Measurements from ENCODE around the gene PRH2. TPM values are rescaled to one million over a fixed set of nuclear protein-coding genes. Genes with fewer than 3 reads are reported as not detected.
A peak's percentile ranks its signal among the peaks of the same experiment; 100 is the strongest.

The PRH2 gene
- total and polyA plus RNA-seq, 4 donors: 4.0 TPM; not detected in 3

- intact Hi-C loops (cut with DNase I): no loop called here
- Histone ChIP-seq H3K36me3 (ENCODE audit: control insufficient read depth in 1 of 2, insufficient read depth in 2 of 2, low read length in 1 of 2) (no peaks in the 10 kb centered on the region), H3K4me3 (ENCODE audit: low read length in 2 of 2) (no peak overlapping the region), H3K9me3 (ENCODE audit: control insufficient read depth, low read length) (no peaks in the 10 kb centered on the region), H3K27me3 (ENCODE audit: control insufficient read depth in 1 of 2, insufficient read depth in 2 of 2, low read length in 1 of 2) (no peaks in the 10 kb centered on the region), H3K27ac (ENCODE audit: low read depth in 1 of 2, low read length in 2 of 2) (no peak overlapping the region), H3K4me1 (ENCODE audit: control insufficient read depth in 1 of 2, insufficient read depth in 2 of 2, low read length in 2 of 2) (no peaks in the 10 kb centered on the region)
- no peak for ATAC-seq (ENCODE audit: low FRiP score)
- DNase-seq: no peak
- 97% methylated on average over 2 of the region's 2 CpGs for WGBS, 2 donors
Observed at GRCh38 chr12:10943167-10943566, 14.1 kb downstream of the PRH2 start.

- 90 to 96% methylated on average over 4 of the region's 4 CpGs for WGBS, 2 donors
- Histone ChIP-seq H3K36me3 (ENCODE audit: control insufficient read depth in 1 of 2, insufficient read depth in 2 of 2, low read length in 1 of 2) (no peaks in the 10 kb centered on the region), H3K27ac (ENCODE audit: low read depth in 1 of 2, low read length in 2 of 2) (no peak overlapping the region), H3K27me3 (ENCODE audit: control insufficient read depth in 1 of 2, insufficient read depth in 2 of 2, low read length in 1 of 2) (no peaks in the 10 kb centered on the region), H3K9me3 (ENCODE audit: control insufficient read depth, low read length) (peaks cover 1% of the 10 kb centered on the region), H3K4me3 (ENCODE audit: low read length in 2 of 2) (no peak overlapping the region), H3K4me1 (ENCODE audit: control insufficient read depth in 1 of 2, insufficient read depth in 2 of 2, low read length in 2 of 2) (no peaks in the 10 kb centered on the region)
- DNase-seq (no peak), ATAC-seq (ENCODE audit: low FRiP score) (no peak)
- intact Hi-C loops (cut with DNase I): no loop called here
Observed at GRCh38 chr12:10952645-10953044, 23.6 kb downstream of the PRH2 start.

- DNase-seq: no peak
- H3K36me3 ChIP-seq (ENCODE audit: control insufficient read depth in 1 of 2, insufficient read depth in 2 of 2, low read length in 1 of 2): no peaks in the 10 kb centered on the region
- intact Hi-C loops (cut with DNase I): no loop called here
- H3K4me1 ChIP-seq (ENCODE audit: control insufficient read depth in 1 of 2, insufficient read depth in 2 of 2, low read length in 2 of 2): no peaks in the 10 kb centered on the region
- no peaks in the 10 kb centered on the region for H3K27me3 ChIP-seq (ENCODE audit: control insufficient read depth in 1 of 2, insufficient read depth in 2 of 2, low read length in 1 of 2)
- H3K27ac ChIP-seq (ENCODE audit: low read depth in 1 of 2, low read length in 2 of 2): no peak overlapping the region
- no peak for ATAC-seq (ENCODE audit: low FRiP score)
- no peak overlapping the region for H3K4me3 ChIP-seq (ENCODE audit: low read length in 2 of 2)
- H3K9me3 ChIP-seq (ENCODE audit: control insufficient read depth, low read length): peaks cover 1% of the 10 kb centered on the region
Observed at GRCh38 chr12:10956085-10956484, 27.0 kb downstream of the PRH2 start.

- Histone ChIP-seq H3K4me3 (ENCODE audit: low read length in 2 of 2) (no peak overlapping the region), H3K4me1 (ENCODE audit: control insufficient read depth in 1 of 2, insufficient read depth in 2 of 2, low read length in 2 of 2) (no peaks in the 10 kb centered on the region), H3K9me3 (ENCODE audit: control insufficient read depth, low read length) (peaks cover 1% of the 10 kb centered on the region), H3K27ac (ENCODE audit: low read depth in 1 of 2, low read length in 2 of 2) (no peak overlapping the region), H3K36me3 (ENCODE audit: control insufficient read depth in 1 of 2, insufficient read depth in 2 of 2, low read length in 1 of 2) (no peaks in the 10 kb centered on the region), H3K27me3 (ENCODE audit: control insufficient read depth in 1 of 2, insufficient read depth in 2 of 2, low read length in 1 of 2) (no peaks in the 10 kb centered on the region)
- ATAC-seq (ENCODE audit: low FRiP score) (no peak), DNase-seq (no peak)
- intact Hi-C loops (cut with DNase I): no loop called here
Observed at GRCh38 chr12:10957741-10958140, 28.7 kb downstream of the PRH2 start.

GRCh38 chr12:10959804-10960203, 30.8 kb downstream of the PRH2 start:
- no peaks in the 10 kb centered on the region for H3K9me3 ChIP-seq (ENCODE audit: control insufficient read depth, low read length)
- H3K27ac ChIP-seq (ENCODE audit: low read depth in 1 of 2, low read length in 2 of 2): no peak overlapping the region
- WGBS, 2 donors: 94 to 99% methylated on average over 2 of the region's 2 CpGs
- no peaks in the 10 kb centered on the region for H3K36me3 ChIP-seq (ENCODE audit: control insufficient read depth in 1 of 2, insufficient read depth in 2 of 2, low read length in 1 of 2)
- H3K27me3 ChIP-seq (ENCODE audit: control insufficient read depth in 1 of 2, insufficient read depth in 2 of 2, low read length in 1 of 2): no peaks in the 10 kb centered on the region
- no peak overlapping the region for H3K4me3 ChIP-seq (ENCODE audit: low read length in 2 of 2)
- intact Hi-C loops (cut with DNase I): loop anchor here in 1 of 2 donors (10.0 kb wide), 1 partner anchor 215 kb away; the partner anchor contains the start of gene SMIM10L1
- H3K4me1 ChIP-seq (ENCODE audit: control insufficient read depth in 1 of 2, insufficient read depth in 2 of 2, low read length in 2 of 2): no peaks in the 10 kb centered on the region
- ATAC-seq (ENCODE audit: low FRiP score) (no peak), DNase-seq (no peak)

- H3K27ac ChIP-seq (ENCODE audit: low read depth in 1 of 2, low read length in 2 of 2): no peak overlapping the region
- no peak overlapping the region for H3K4me3 ChIP-seq (ENCODE audit: low read length in 2 of 2)
- 79 to 86% methylated on average over 4 of the region's 4 CpGs for WGBS, 2 donors
- H3K4me1 ChIP-seq (ENCODE audit: control insufficient read depth in 1 of 2, insufficient read depth in 2 of 2, low read length in 2 of 2): no peaks in the 10 kb centered on the region
- no peak for DNase-seq
- no peaks in the 10 kb centered on the region for H3K36me3 ChIP-seq (ENCODE audit: control insufficient read depth in 1 of 2, insufficient read depth in 2 of 2, low read length in 1 of 2)
- no peaks in the 10 kb centered on the region for H3K27me3 ChIP-seq (ENCODE audit: control insufficient read depth in 1 of 2, insufficient read depth in 2 of 2, low read length in 1 of 2)
- H3K9me3 ChIP-seq (ENCODE audit: control insufficient read depth, low read length): no peaks in the 10 kb centered on the region
- intact Hi-C loops (cut with DNase I): loop anchor here in 1 of 2 donors (10.0 kb wide), 1 partner anchor 215 kb away; the partner anchor contains the start of gene SMIM10L1
- ATAC-seq (ENCODE audit: low FRiP score): no peak
Observed at GRCh38 chr12:10960211-10960610, 31.2 kb downstream of the PRH2 start.

- WGBS, 2 donors: 98% methylated on average over 1 of the region's 1 CpG
- H3K36me3 ChIP-seq (ENCODE audit: control insufficient read depth in 1 of 2, insufficient read depth in 2 of 2, low read length in 1 of 2): no peaks in the 10 kb centered on the region
- DNase-seq: no peak
Observed at GRCh38 chr12:10965476-10965875, 36.4 kb downstream of the PRH2 start.

GRCh38 chr12:10966314-10966713, 37.3 kb downstream of the PRH2 start:
- no peak overlapping the region for H3K4me3 ChIP-seq (ENCODE audit: low read length in 2 of 2)
- intact Hi-C loops (cut with DNase I): loop anchor here in 1 of 2 donors (10.0 kb wide), 1 partner anchor 208 kb away; the partner anchor contains the start of gene SMIM10L1
- ATAC-seq (ENCODE audit: low FRiP score): peak; percentile 30
- DNase-seq: no peak
- no peak overlapping the region for H3K27ac ChIP-seq (ENCODE audit: low read depth in 1 of 2, low read length in 2 of 2)
- H3K27me3 ChIP-seq (ENCODE audit: control insufficient read depth in 1 of 2, insufficient read depth in 2 of 2, low read length in 1 of 2): no peaks in the 10 kb centered on the region
- no peaks in the 10 kb centered on the region for H3K36me3 ChIP-seq (ENCODE audit: control insufficient read depth in 1 of 2, insufficient read depth in 2 of 2, low read length in 1 of 2)
- H3K9me3 ChIP-seq (ENCODE audit: control insufficient read depth, low read length): no peaks in the 10 kb centered on the region
- peaks cover 0 to 2% of the 10 kb centered on the region in 2 donors for H3K4me1 ChIP-seq (ENCODE audit: control insufficient read depth in 1 of 2, insufficient read depth in 2 of 2, low read length in 2 of 2)

More at GRCh38 chr12:10965476-10965875, 36.4 kb downstream of the PRH2 start:
- Histone ChIP-seq H3K27ac (ENCODE audit: low read depth in 1 of 2, low read length in 2 of 2) (no peak overlapping the region), H3K9me3 (ENCODE audit: control insufficient read depth, low read length) (no peaks in the 10 kb centered on the region), H3K27me3 (ENCODE audit: control insufficient read depth in 1 of 2, insufficient read depth in 2 of 2, low read length in 1 of 2) (no peaks in the 10 kb centered on the region), H3K4me3 (ENCODE audit: low read length in 2 of 2) (no peak overlapping the region), H3K4me1 (ENCODE audit: control insufficient read depth in 1 of 2, insufficient read depth in 2 of 2, low read length in 2 of 2) (peaks cover 0 to 2% of the 10 kb centered on the region in 2 donors)
- intact Hi-C loops (cut with DNase I): loop anchor here in 1 of 2 donors (10.0 kb wide), 1 partner anchor 209 kb away; the partner anchor contains the start of gene SMIM10L1
- no peak for ATAC-seq (ENCODE audit: low FRiP score)

- intact Hi-C loops (cut with DNase I): loop anchor here in 1 of 2 donors (10.0 kb wide), 1 partner anchor 207 kb away; the partner anchor contains the start of gene SMIM10L1
- no peaks in the 10 kb centered on the region for H3K27me3 ChIP-seq (ENCODE audit: control insufficient read depth in 1 of 2, insufficient read depth in 2 of 2, low read length in 1 of 2)
- no peaks in the 10 kb centered on the region for H3K36me3 ChIP-seq (ENCODE audit: control insufficient read depth in 1 of 2, insufficient read depth in 2 of 2, low read length in 1 of 2)
- no peak overlapping the region for H3K4me3 ChIP-seq (ENCODE audit: low read length in 2 of 2)
- WGBS, 2 donors: 76 to 77% methylated on average over 2 of the region's 2 CpGs
- no peak for ATAC-seq (ENCODE audit: low FRiP score)
- no peak for DNase-seq
- no peaks in the 10 kb centered on the region for H3K9me3 ChIP-seq (ENCODE audit: control insufficient read depth, low read length)
- H3K4me1 ChIP-seq (ENCODE audit: control insufficient read depth in 1 of 2, insufficient read depth in 2 of 2, low read length in 2 of 2): peaks cover 0 to 2% of the 10 kb centered on the region in 2 donors
- no peak overlapping the region for H3K27ac ChIP-seq (ENCODE audit: low read depth in 1 of 2, low read length in 2 of 2)
Observed at GRCh38 chr12:10967409-10967808, 38.4 kb downstream of the PRH2 start.
